HG03469 (cell line): ENCODE data around the gene SPECC1L.

Experiments used
- ATAC-seq: cut with Tn5 transposase; IDR thresholded peaks from one replicate; pipeline ENCODE4 v1.9.1; 2021; ENCODE audit warnings: mild to moderate bottlenecking, moderate library complexity, moderate number of reproducible peaks; ENCODE audit not compliant: unreplicated experiment

SPECC1L gene

GRCh38 chr22:24393012-24393559 is 122.5 kb downstream of the SPECC1L start:
- ATAC-seq = no peak

GRCh38 chr22:24393848-24394247 is 123.2 kb downstream of the SPECC1L start:
- no peak for ATAC-seq

GRCh38 chr22:24394254-24394653 is 123.6 kb downstream of the SPECC1L start:
- ATAC-seq = no peak

- ATAC-seq = no peak
These were observed 127.8 kb downstream of the SPECC1L start for GRCh38 chr22:24398409-24398808.

- no peak for ATAC-seq
These were observed 129.5 kb downstream of the SPECC1L start for GRCh38 chr22:24400034-24400725.

GRCh38 chr22:24400726-24401596 is 130.3 kb downstream of the SPECC1L start:
- ATAC-seq = no peak

GRCh38 chr22:24401931-24402367 is 131.3 kb downstream of the SPECC1L start:
- no peak for ATAC-seq

GRCh38 chr22:24402460-24403192 is 132.0 kb downstream of the SPECC1L start:
- no peak for ATAC-seq

- ATAC-seq = no peak
These were observed 132.7 kb downstream of the SPECC1L start for GRCh38 chr22:24403346-24403745.

- no peak for ATAC-seq
These were observed 134.1 kb downstream of the SPECC1L start for GRCh38 chr22:24404561-24405275.

- no peak for ATAC-seq
These were observed 135.1 kb downstream of the SPECC1L start for GRCh38 chr22:24405631-24406321.

- ATAC-seq = no peak
These were observed 136.0 kb downstream of the SPECC1L start for GRCh38 chr22:24406322-24407277.

- no peak for ATAC-seq
These were observed 136.6 kb downstream of the SPECC1L start for GRCh38 chr22:24407278-24407665.

- no peak for ATAC-seq
These were observed 137.3 kb downstream of the SPECC1L start for GRCh38 chr22:24407884-24408283.

GRCh38 chr22:24408630-24409029 is 138.0 kb downstream of the SPECC1L start:
- ATAC-seq = no peak

GRCh38 chr22:24409707-24410106 is 139.1 kb downstream of the SPECC1L start:
- ATAC-seq = no peak

GRCh38 chr22:24410110-24410856 is 139.7 kb downstream of the SPECC1L start:
- ATAC-seq = no peak
